Thoracic aorta (tissue), 2 donors: ENCODE data around the gene CCDC122. TPM values are rescaled to one million over a fixed set of nuclear protein-coding genes. Genes with fewer than 3 reads are reported as not detected.
A peak's percentile ranks its signal among the peaks of the same experiment; 100 is the strongest.

Experiments
- ATAC-seq: fragments of 150-250 bp; one replicate; pipeline ENCODE4 v1.8.0; 2017; ENCODE audit warnings: low read depth; ENCODE audit not compliant: insufficient number of reproducible peaks, low FRiP score
- DNase-seq: peaks from one replicate; pipeline ENCODE4 v3.0.0-alpha.2; 2020; ENCODE audit warnings: low spot score
- H3K27ac ChIP-seq, 2 donors: fragments of 200-600 bp; sonication (generic); 1 replicate in 1 of 2; 2 replicates in 1 of 2; pipeline ENCODE4 v1.5.1; 2016; ENCODE audit warnings: mild to moderate bottlenecking in 2 of 2, moderate library complexity in 2 of 2
- H3K27me3 ChIP-seq: fragments of 200-600 bp; sonication (generic); replicated peaks from 2 replicates; pipeline ENCODE4 v1.6.0; 2016; ENCODE audit warnings: mild to moderate bottlenecking; ENCODE audit not compliant: insufficient read depth
- H3K36me3 ChIP-seq: fragments of 200-600 bp; sonication (generic); one replicate; pipeline ENCODE4 v1.5.1; 2016
- H3K4me1 ChIP-seq, 2 donors: fragments of 200-600 bp; sonication (generic); 1 replicate in 1 of 2; 2 replicates in 1 of 2; pipeline versions ENCODE4 v1.5.1 to v1.6.0; 2016; ENCODE audit warnings: low read depth in 2 of 2, mild to moderate bottlenecking in 1 of 2; ENCODE audit not compliant: control insufficient read depth in 1 of 2
- H3K4me3 ChIP-seq: fragments of 200-600 bp; sonication (generic); 2 replicates; pipeline ENCODE4 v1.5.1; 2016; ENCODE audit warnings: mild to moderate bottlenecking
- H3K9me3 ChIP-seq: fragments of 200-600 bp; sonication (generic); 2 replicates; pipeline ENCODE4 v1.5.1; 2016
- CTCF ChIP-seq: fragments of 200-600 bp; sonication (generic); IDR thresholded peaks from one replicate; pipeline ENCODE4 v1.5.1; 2019; ENCODE audit warnings: antibody characterized with exemption
- total RNA-seq, 2 donors: library from RNA; depleted of rRNA; stranded (reverse); fragments of >200 nt; gene quantifications; one replicate each; pipeline versions ENCODE4 v1.1.0 to v1.2.3, GENCODE V29; 2016

CCDC122 gene
- total RNA-seq, 2 donors from 2014 or later = 0.54 to 1.1 TPM

DNA sequence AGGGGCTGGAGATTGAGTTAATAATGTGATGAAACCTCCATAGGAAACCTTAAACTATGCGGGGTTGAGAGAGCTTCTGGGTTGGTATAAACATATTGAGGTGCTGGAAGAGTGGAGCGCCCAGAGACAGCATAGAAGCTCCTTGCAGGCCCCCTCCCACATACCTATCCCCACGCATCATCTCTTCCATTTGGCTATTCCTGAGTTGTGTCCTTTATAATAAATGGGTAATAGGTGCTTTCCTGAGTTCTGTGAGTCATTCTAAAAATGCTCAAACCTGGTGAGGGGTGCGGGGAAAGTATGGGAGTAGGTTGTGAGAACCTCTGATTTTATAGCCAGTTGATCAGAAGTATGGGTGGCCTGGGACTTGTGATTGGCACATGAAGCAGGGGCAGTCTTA, 14.6 kb downstream of the CCDC122 start:
- H3K4me3 ChIP-seq = no peak overlapping the region
- H3K27ac ChIP-seq = no peak overlapping the region
- H3K4me1 ChIP-seq = no peaks in the 10 kb centered on the region
- DNase-seq (no peak), ATAC-seq (no peak)
- TF ChIP-seq CTCF = no peak
- H3K9me3 ChIP-seq = no peaks in the 10 kb centered on the region
- H3K27me3 ChIP-seq = no peaks in the 10 kb centered on the region
- H3K36me3 ChIP-seq = no peaks in the 10 kb centered on the region

DNA sequence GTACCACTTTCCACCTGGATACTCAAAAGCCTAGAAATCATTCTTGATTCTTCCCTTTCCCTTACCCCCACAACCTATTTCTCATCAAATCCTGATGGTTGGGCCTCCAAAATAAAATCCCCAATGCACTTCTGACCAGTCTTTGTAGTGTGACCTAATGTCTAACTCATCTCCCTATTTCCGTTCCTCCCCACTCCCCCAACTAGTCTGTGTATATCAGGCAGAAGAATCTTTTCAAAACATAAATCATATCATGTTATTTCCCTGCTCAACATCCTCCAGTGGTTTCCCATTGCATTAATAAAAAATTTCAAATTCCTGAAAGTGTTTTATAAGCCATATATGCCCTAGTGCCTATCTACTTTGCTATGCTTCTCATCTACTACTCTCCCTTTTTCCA, 17.7 kb downstream of the CCDC122 start:
- DNase-seq = no peak

GRCh38 chr13:43852923-43853404, 26.6 kb downstream of the CCDC122 start:
- ATAC-seq = no peak
- Histone ChIP-seq H3K4me3 (no peak overlapping the region), H3K27me3 (no peaks in the 10 kb centered on the region), H3K4me1 (peaks cover 0 to 18% of the 10 kb centered on the region in 2 donors), H3K9me3 (peaks cover 35% of the 10 kb centered on the region), H3K36me3 (no peaks in the 10 kb centered on the region), H3K27ac (no peak overlapping the region)
- DNase-seq = no peak
- no peak for TF ChIP-seq CTCF

More for the DNA sequence above, 17.7 kb downstream of the CCDC122 start:
- no peak for ATAC-seq
- Histone ChIP-seq H3K4me3 (no peak overlapping the region), H3K9me3 (no peaks in the 10 kb centered on the region), H3K36me3 (peaks cover 6% of the 10 kb centered on the region), H3K27me3 (no peaks in the 10 kb centered on the region), H3K27ac (no peak overlapping the region), H3K4me1 (no peaks in the 10 kb centered on the region)
- TF ChIP-seq CTCF = no peak

GRCh38 chr13:43850873-43851272, 28.7 kb downstream of the CCDC122 start:
- ATAC-seq (no peak), DNase-seq (no peak)
- Histone ChIP-seq H3K4me1 (peaks cover 3 to 25% of the 10 kb centered on the region in 2 donors), H3K4me3 (no peak overlapping the region), H3K36me3 (no peaks in the 10 kb centered on the region), H3K9me3 (peaks cover 35% of the 10 kb centered on the region), H3K27ac (no peak overlapping the region), H3K27me3 (no peaks in the 10 kb centered on the region)
- no peak for TF ChIP-seq CTCF

GRCh38 chr13:43848001-43848649, 31.4 kb downstream of the CCDC122 start:
- DNase-seq = no peak
- no peak for TF ChIP-seq CTCF
- Histone ChIP-seq H3K9me3 (peaks cover 23% of the 10 kb centered on the region), H3K4me3 (no peak overlapping the region), H3K36me3 (no peaks in the 10 kb centered on the region), H3K4me1 (peaks cover 3 to 25% of the 10 kb centered on the region in 2 donors), H3K27me3 (no peaks in the 10 kb centered on the region), H3K27ac (peak overlapping the region in 1 of 2 donors; percentile 8)
- no peak for ATAC-seq
